K562 (cell line): ENCODE results near the gene FCHO2. TPM values are rescaled to one million over a fixed set of nuclear protein-coding genes. Genes with fewer than 3 reads are reported as not detected.

Source experiments
- ATF1 ChIP-seq, 2 experiments: fragments of 450-650 bp in 1 of 2; IDR thresholded peaks; 2 replicates each; pipeline ENCODE4 v1.6.1; 2016; ENCODE audit warnings: missing compliant biosample characterization in 1 of 2, missing genetic modification characterization in 1 of 2
- DEAF1 ChIP-seq: fragments of 450-650 bp; formaldehyde crosslinking; IDR thresholded peaks from 2 replicates; pipeline ENCODE4 v1.4.0; 2020; ENCODE audit warnings: mild to moderate bottlenecking, moderate library complexity
- ELF2 ChIP-seq: fragments of 250-450 bp; sonication (Bioruptor Pico); IDR thresholded peaks from 2 replicates; pipeline ENCODE4 v1.5.0; 2021; ENCODE audit warnings: mild to moderate bottlenecking
- FOXO4 ChIP-seq: fragments of 450-650 bp; formaldehyde crosslinking; IDR thresholded peaks from 2 replicates; pipeline ENCODE4 v1.4.0; 2020; ENCODE audit warnings: mild to moderate bottlenecking, moderate library complexity
- GABPB1 ChIP-seq: sonication (generic); formaldehyde crosslinking; IDR thresholded peaks from 2 replicates; pipeline ENCODE4 v1.8.0; 2022; ENCODE audit warnings: mild to moderate bottlenecking, missing genetic modification reagents
- HDAC1 ChIP-seq, 2 experiments: fragments of 450-650 bp; IDR thresholded peaks; 2 replicates each; pipeline ENCODE4 v1.6.1; 2016 to 2017; ENCODE audit warnings: inconsistent platforms in 1 of 2, mild to moderate bottlenecking in 1 of 2, moderate library complexity in 1 of 2
- HMG20B ChIP-seq: fragments of 250-450 bp; sonication (Bioruptor Pico); IDR thresholded peaks from 2 replicates; pipeline ENCODE4 v1.5.0; 2021; ENCODE audit warnings: mild to moderate bottlenecking
- HNRNPUL1 ChIP-seq: fragments of 200-400 bp; formaldehyde crosslinking; IDR thresholded peaks from 2 replicates; pipeline ENCODE4 v1.6.1; 2017; ENCODE audit warnings: low read length
- NEUROD1 ChIP-seq: fragments of 150-350 bp; IDR thresholded peaks from 2 replicates; pipeline ENCODE4 v1.6.1; 2014; ENCODE audit warnings: borderline replicate concordance, low read length, low read depth; ENCODE audit not compliant: partially characterized antibody
- PHF21A ChIP-seq: fragments of 450-650 bp; IDR thresholded peaks from 2 replicates; pipeline ENCODE4 v1.6.1; 2017; ENCODE audit warnings: low read depth, borderline replicate concordance
- POLR2B ChIP-seq: fragments of 450-650 bp; IDR thresholded peaks from 2 replicates; pipeline ENCODE4 v1.6.1; 2018; ENCODE audit warnings: low read depth; ENCODE audit not compliant: partially characterized antibody
- XRCC5 ChIP-seq: fragments of 200-400 bp; formaldehyde crosslinking; IDR thresholded peaks from 2 replicates; pipeline ENCODE4 v1.6.1; 2017; ENCODE audit warnings: low read depth, mild to moderate bottlenecking, low read length
- ZFP30 ChIP-seq: fragments of 250-450 bp; sonication (Bioruptor Pico); IDR thresholded peaks from 2 replicates; pipeline ENCODE4 v1.8.0; 2022; ENCODE audit warnings: moderate library complexity, mild to moderate bottlenecking, inconsistent platforms, borderline replicate concordance
- ZMIZ1 ChIP-seq, 2 experiments: fragments of 150-350 bp in 1 of 2; IDR thresholded peaks; 2 replicates each; pipeline ENCODE4 v1.6.1; 2012 to 2016; ENCODE audit warnings: low read depth in 2 of 2, low read length in 2 of 2, mild to moderate bottlenecking in 1 of 2, moderate library complexity in 1 of 2
- ZNF175 ChIP-seq: fragments of 200-800 bp; sonication (Bioruptor generic); IDR thresholded peaks from 2 replicates; pipeline ENCODE4 v1.6.1; 2016; ENCODE audit warnings: low read depth, mild to moderate bottlenecking, missing genetic modification characterization, missing compliant biosample characterization
- ZNF280B ChIP-seq: fragments of 250-450 bp; sonication (Bioruptor Pico); IDR thresholded peaks from 2 replicates; pipeline ENCODE4 v1.5.1; 2021; ENCODE audit warnings: mild to moderate bottlenecking
- ZNF316 ChIP-seq: fragments of 450-650 bp; IDR thresholded peaks from 2 replicates; pipeline ENCODE4 v1.6.1; 2016
- ZNF436 ChIP-seq: fragments of 250-450, 450-650 bp; sonication (Bioruptor Pico); formaldehyde crosslinking; IDR thresholded peaks from 2 replicates; pipeline ENCODE4 v1.7.0; 2020; ENCODE audit warnings: mild to moderate bottlenecking
- ZNF583 ChIP-seq: fragments of 250-450 bp; sonication (Bioruptor Pico); IDR thresholded peaks from 2 replicates; pipeline ENCODE4 v1.4.0; 2020
- ZNF668 ChIP-seq: fragments of 250-450 bp; sonication (Bioruptor Pico); IDR thresholded peaks from 2 replicates; pipeline ENCODE4 v1.8.0; 2022; ENCODE audit warnings: mild to moderate bottlenecking, inconsistent platforms
- ZNF77 ChIP-seq: fragments of 250-450 bp; sonication (Bioruptor Pico); IDR thresholded peaks from 2 replicates; pipeline ENCODE4 v1.5.0; 2020
- polyA plus RNA-seq, 8 experiments: library from polyadenylated mRNA; depleted of rRNA in 4 of 8; stranded (reverse) in 5 of 8; unstranded in 3 of 8; fragments of >200 nt; fragmentation: Nextera tagmentation in 2 of 8; fragmentation: Illumina TruSeq in 1 of 8; extraction: Ambion mirVana in 2 of 8; extraction: Trizol in 1 of 8; gene quantifications; 2 replicates each; pipeline versions ENCODE4 v1.2.1 to v1.2.3, GENCODE V29; 2011 to 2014; ENCODE audit warnings: inconsistent platforms in 1 of 8, missing spikeins in 1 of 8
- total RNA-seq, 7 experiments: library from RNA; depleted of rRNA in 6 of 7; stranded (reverse); fragments of >200 nt in 6 of 7; fragmentation: Illumina TruSeq in 2 of 7; extraction: Trizol in 2 of 7; gene quantifications; 2 replicates each; pipeline versions ENCODE4 v1.2.1 to v1.2.3, GENCODE V29; 2011 to 2021; ENCODE audit warnings: low replicate concordance in 1 of 7

FCHO2 gene
- total and polyA plus RNA-seq, 9 of the 15 experiments (the other 6 are each of a cell fraction or from before 2014, with no cell fraction given): 4.4 to 13.4 (median 8.3) TPM

GRCh38 chr5:72955768-72956323 is at the start of gene FCHO2 (continued):
- peak in 1 of 2 experiments; percentile 65; a peak in 1 of 4 replicates for TF ChIP-seq ZMIZ1 (IDR thresholded peaks at IDR 0.05; ENCODE audit: low read depth in 2 of 2, low read length in 2 of 2)
- TF ChIP-seq HNRNPUL1: no peak
- TF ChIP-seq XRCC5: peak; percentile 32; the same call in 1 of the 2 replicates
- TF ChIP-seq ZNF668 (CRISPR knock-in tag): no peak
- no peak for TF ChIP-seq ZNF436 (CRISPR knock-in tag)
- TF ChIP-seq HDAC1 (IDR thresholded peaks at IDR 0.05): peak in 1 of 2 experiments; percentile 49; a peak in 1 of 4 replicates
- TF ChIP-seq FOXO4 (CRISPR knock-in tag): no peak
- TF ChIP-seq NEUROD1: no peak
- TF ChIP-seq ZNF280B: no peak
- peak; percentile 65 for TF ChIP-seq ELF2
- TF ChIP-seq PHF21A: 0 out of 2 replicates have a peak, but pooled peaks have one; percentile 18
- TF ChIP-seq DEAF1 (CRISPR knock-in tag): 0 out of 2 replicates have a peak, but pooled peaks have one; percentile 19
- TF ChIP-seq HMG20B (CRISPR knock-in tag): no peak
- 0 out of 2 replicates have a peak, but pooled peaks have one; percentile 22 for TF ChIP-seq ZNF583 (CRISPR knock-in tag)
- TF ChIP-seq GABPB1 (CRISPR knock-in tag): peak; percentile 56
- peak; percentile 84 for TF ChIP-seq POLR2B
- no peak for TF ChIP-seq ZNF175 (CRISPR knock-in tag)
- TF ChIP-seq ZFP30 (CRISPR knock-in tag): no peak
- TF ChIP-seq ZNF316: no peak
- no peak for TF ChIP-seq ATF1 (CRISPR knock-in tag; IDR thresholded peaks at IDR 0.05)
- peak; percentile 74 for TF ChIP-seq ATF1 (tag; IDR thresholded peaks at IDR 0.05)
- TF ChIP-seq ZNF77 (CRISPR knock-in tag): no peak
